NCI-H1048 (cell line): ENCODE data around the gene MYBPC1.
"Not testable (repeated sequence)": the region's sequence is repeated elsewhere in the genome, so short reads cannot be mapped to it uniquely, and the experiment has no call there.

ENCODE experiments used
- DNase-seq: peaks from one replicate; lab custom pipeline; 2025; lab: John Stamatoyannopoulos, UW

MYBPC1 gene

GRCh38 chr12:101653503-101653902, 58.7 kb downstream of the MYBPC1 start:
- peak; percentile 36 for DNase-seq

DNA sequence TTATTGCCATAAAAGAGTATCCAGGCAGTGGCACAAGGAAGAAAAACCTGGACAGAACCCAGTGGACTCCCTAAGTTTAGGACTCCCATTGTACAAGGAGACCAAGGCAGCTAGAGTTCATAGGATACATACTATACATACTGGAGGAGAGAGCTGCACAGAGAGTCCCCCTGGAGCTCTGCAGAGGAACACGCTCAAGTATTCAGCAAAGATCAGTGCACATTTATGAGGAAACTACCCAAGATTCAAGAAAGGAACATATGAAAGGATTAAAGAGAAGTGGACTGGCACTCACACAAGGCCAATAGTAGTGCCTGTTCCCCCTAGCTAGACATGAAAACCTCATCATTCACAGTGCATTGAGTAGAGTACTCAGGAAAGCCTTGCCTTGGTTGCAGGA, 59.7 kb downstream of the MYBPC1 start:
- DNase-seq: no peak

- no peak for DNase-seq
These were observed 60.6 kb downstream of the MYBPC1 start for GRCh38 chr12:101655393-101655792.

GRCh38 chr12:101660662-101661061, 65.9 kb downstream of the MYBPC1 start:
- not testable (repeated sequence) for DNase-seq

DNA sequence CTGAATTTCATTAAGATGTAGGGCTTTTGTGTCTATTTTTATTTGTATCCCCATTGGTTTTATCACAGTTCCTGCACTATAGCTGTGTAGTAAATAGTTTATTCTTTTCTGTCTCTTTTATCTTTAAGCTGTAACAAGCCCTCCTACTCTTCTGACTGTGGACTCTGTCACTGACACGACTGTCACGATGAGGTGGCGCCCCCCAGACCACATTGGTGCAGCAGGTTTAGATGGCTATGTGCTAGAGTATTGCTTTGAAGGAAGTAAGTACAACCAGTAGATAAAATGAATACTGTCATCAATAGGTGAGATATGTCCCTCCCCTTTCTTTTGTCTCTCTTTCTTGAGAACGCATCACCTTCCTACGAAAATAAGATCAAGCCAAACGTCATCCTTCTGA, 68.5 kb downstream of the MYBPC1 start:
- no peak for DNase-seq

DNA sequence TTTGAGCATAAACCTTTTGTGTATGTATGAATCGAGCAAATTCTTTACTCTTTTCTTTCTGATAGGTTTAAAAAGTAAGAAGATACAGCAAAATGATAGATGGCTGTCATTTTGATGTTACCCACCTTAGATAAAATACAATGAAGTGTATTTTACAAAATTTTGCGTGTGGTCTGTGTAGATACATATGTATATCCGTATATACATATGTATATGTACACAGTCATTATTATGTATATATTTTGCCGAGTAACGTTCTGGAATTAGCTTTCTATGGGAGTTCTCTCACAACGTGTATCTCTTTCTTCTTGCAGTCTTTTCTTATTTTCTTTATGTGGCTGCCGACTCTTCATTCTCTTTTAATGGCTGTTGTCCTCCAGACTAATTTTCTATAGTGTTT, 70.2 kb downstream of the MYBPC1 start:
- no peak for DNase-seq

- no peak for DNase-seq
These were observed 71.4 kb downstream of the MYBPC1 start for GRCh38 chr12:101666052-101666728.

DNA sequence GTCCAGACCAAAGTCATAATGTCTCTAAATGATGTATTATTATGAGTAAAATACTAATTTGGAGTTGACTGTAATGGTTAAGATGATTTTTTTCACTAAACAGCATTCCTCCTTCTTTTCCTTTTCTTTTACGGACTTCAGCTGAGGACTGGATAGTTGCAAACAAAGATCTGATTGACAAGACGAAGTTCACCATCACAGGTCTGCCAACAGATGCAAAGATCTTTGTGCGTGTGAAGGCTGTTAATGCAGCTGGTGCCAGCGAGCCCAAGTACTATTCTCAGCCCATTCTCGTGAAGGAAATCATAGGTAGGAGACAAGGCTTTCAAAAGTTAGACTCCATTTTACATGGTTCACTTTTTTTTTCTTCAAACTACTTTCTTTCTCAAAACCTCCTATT, 72.8 kb downstream of the MYBPC1 start:
- no peak for DNase-seq

DNA sequence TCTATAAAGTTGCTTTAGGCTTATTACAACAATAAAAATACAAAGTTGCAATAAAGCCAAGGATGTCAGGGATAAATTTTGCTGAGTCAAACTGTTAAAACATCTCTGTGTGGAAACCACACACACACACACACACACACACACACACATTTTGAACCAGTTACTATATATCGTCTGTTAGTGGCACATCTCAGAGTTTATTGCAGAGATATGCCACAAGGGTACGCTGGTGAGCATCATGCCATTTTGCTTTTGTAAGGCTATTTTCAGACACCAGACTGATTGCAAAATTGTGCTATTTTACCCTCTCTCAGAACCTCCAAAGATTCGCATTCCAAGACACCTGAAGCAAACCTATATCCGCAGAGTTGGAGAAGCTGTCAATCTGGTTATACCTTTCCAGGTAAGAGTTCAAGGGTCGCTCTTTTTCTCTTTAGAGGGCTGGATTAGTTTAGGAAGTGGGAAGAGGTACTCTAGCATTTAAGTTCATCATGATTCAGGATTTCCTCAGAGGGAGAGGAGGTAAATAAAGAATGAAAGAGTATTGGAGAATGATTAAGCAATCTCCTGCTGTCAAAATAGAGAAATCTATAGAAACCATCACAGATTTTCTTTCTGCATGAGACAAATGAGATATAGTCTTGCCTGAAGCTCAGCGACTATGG, 75.4 kb downstream of the MYBPC1 start:
- no peak for DNase-seq

GRCh38 chr12:101671157-101671791, 76.5 kb downstream of the MYBPC1 start:
- DNase-seq: no peak

GRCh38 chr12:101671833-101672232, 77.1 kb downstream of the MYBPC1 start:
- DNase-seq: no peak

- no peak for DNase-seq
These were observed 80.8 kb downstream of the MYBPC1 start for GRCh38 chr12:101675555-101675954.

DNA sequence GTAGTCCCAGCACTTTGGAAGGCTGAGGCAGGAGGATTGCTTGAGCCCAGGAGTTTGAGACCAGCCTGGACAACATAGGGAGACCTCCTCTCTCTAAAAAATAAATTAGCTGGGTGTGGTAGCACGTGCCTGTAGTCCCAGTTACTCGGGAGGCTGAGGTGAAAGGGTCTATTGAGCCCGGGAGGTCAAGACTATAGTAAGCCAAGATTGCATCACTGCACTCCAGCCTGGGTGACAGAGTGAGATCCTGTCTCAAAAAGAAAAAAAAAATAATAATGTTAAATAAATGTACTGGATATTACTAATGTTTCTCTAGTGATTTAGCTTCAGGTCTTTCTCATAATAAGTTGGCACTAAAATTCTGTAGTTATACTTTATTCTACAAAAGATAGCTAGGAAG, 81.7 kb downstream of the MYBPC1 start:
- DNase-seq: not testable (repeated sequence)

DNA sequence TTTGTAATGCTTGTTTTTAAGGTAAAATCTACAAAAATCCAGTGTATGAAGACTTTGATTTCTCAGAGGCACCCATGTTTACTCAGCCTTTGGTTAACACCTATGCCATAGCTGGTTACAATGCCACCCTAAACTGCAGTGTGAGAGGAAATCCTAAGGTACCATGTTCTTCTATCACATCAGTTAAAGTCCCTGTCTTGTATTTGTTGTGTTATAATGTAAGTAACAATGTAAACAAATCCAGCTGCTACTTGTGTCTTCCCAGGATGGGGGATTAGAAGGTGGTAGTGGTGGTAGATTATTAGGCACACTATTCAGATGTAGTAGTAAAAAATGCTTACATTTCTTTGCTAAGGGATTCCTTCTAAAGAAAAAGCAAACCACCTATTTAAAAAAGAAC, 83.3 kb downstream of the MYBPC1 start:
- no peak for DNase-seq

DNA sequence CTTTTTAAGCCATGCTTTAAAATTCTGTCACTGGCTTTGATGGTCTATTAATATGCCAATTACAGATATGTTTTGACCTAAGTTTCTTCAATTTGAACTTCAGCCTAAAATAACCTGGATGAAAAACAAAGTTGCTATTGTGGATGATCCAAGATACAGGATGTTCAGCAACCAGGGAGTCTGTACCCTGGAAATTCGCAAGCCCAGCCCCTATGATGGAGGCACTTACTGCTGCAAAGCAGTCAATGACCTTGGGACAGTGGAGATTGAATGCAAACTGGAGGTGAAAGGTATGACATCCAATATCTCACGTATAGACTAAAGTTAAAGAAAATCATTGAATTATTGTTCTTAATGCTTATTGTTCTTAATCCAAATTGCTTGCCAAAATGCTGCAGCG, 85.5 kb downstream of the MYBPC1 start:
- DNase-seq: no peak

DNA sequence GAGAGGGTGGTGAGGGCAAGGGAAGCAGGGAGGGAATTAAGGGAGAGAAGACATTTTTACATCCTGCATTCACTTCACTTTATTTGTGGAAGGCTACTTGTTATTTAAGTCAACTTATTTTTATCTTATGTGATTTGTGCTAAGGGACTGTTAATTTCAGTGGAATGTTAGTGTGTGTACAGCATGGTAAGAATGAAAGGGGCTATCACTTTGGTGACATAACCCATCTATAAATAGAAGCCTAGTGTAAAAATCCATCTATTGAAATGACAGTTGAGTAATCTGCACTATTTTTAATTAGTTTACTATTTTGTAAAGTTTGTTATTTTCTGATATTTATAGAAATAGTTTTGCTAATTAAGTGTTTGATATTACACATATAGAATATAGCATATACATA, 85.9 kb downstream of the MYBPC1 start:
- DNase-seq: no peak

DNA sequence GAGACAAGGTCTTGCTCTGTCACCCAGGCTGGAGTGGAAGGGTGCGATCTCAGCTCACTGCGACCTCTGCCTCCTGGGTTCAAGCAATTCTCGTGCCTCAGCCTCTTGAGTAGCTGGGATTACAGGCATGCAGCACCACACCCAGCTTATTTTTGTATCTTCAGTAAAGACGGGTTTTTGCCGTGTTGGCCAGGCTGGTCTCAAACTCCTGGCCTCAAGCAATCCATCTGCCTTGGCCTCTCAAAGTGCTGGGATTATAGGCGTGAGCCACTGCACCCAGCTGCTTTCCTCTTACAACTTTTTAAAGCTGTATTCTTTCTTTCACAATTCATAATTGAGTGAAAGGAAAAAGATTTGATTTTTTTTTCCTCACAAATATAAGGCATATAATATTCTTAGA, 86.9 kb downstream of the MYBPC1 start:
- DNase-seq: not testable (repeated sequence)

GRCh38 chr12:101685092-101685491, 90.3 kb downstream of the MYBPC1 start:
- DNase-seq: no peak

DNA sequence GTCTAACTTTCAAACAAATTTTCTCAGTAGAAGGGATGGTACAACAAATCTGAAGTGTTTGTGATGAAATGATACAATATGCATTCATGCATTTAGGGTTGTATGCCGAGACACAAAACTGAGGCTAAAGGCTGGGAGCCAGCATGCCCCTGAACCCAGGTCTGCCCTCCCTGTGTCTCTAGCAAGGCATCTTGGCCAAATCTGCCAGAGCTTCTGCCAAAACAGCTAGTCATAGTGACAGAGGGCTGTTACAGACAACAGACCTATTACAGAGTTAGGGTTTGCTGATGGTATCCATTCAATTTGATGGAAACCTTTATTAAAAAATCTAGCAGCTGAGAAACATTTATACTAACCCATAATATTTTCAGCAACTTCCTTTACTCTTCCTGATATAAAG, 91.4 kb downstream of the MYBPC1 start:
- no peak for DNase-seq

GRCh38 chr12:101690544-101691098, 95.8 kb downstream of the MYBPC1 start:
- no peak for DNase-seq

- no peak for DNase-seq
These were observed 96.8 kb downstream of the MYBPC1 start for GRCh38 chr12:101691503-101692096.

DNA sequence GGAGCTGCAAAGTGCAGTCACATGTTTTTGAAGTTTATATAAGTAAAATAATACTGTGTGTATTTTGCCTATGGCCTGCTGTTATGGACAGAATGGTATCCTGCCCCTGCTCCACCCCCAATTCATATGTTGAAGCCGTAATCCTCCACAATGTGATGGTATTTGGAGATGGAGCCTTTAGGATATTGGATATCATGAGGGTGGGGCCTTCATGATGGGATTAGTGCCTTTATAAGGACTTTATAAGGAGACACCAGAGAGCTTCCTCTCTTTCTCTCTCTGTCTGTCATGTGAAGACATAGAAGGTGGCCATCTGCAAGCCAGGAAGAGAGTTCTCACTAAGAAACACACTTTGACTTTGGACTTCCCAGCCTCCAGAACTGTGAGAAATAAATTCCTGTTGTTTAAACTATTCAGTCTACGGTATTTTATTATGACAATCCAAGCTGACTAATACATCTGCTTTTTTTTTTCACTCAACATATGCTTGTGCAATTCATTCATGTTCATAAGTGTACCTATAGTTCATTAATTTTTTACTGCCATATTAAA, 99.6 kb downstream of the MYBPC1 start:
- DNase-seq: no peak
